Retinal pigment epithelial cell (primary cell): ENCODE data around the gene MAN1A2.
"Not testable (repeated sequence)": the region's sequence is repeated elsewhere in the genome, so short reads cannot be mapped to it uniquely, and the experiment has no call there.

Experiments
- DNase-seq: peaks from one replicate; pipeline ENCODE4 v3.0.0-alpha.2; 2010; ENCODE audit warnings: low read depth
- H3K4me3 ChIP-seq: 2 replicates; pipeline ENCODE4 v1.5.1; 2011; ENCODE audit warnings: mild to moderate bottlenecking, low read length, control low read depth, moderate library complexity
- CTCF ChIP-seq: conservative IDR thresholded peaks from 2 replicates; pipeline ENCODE4 v1.5.1; 2011; ENCODE audit warnings: low read depth, low read length, control low read depth, inconsistent platforms

MAN1A2 gene

GRCh38 chr1:117541585-117541984, 174.3 kb downstream of the MAN1A2 start:
- no peak for TF ChIP-seq CTCF

GRCh38 chr1:117544509-117545109, 177.4 kb downstream of the MAN1A2 start:
- TF ChIP-seq CTCF: no peak
- no peak overlapping the region for H3K4me3 ChIP-seq
- DNase-seq: no peak

More at GRCh38 chr1:117541585-117541984, 174.3 kb downstream of the MAN1A2 start:
- no peak overlapping the region for H3K4me3 ChIP-seq
- DNase-seq: no peak

GRCh38 chr1:117546467-117546866, 179.2 kb downstream of the MAN1A2 start:
- no peak overlapping the region for H3K4me3 ChIP-seq
- no peak for DNase-seq
- no peak for TF ChIP-seq CTCF

GRCh38 chr1:117553471-117553870, 186.2 kb downstream of the MAN1A2 start:
- no peak for TF ChIP-seq CTCF
- H3K4me3 ChIP-seq: no peak overlapping the region
- no peak for DNase-seq

- no peak for TF ChIP-seq CTCF
- no peak for DNase-seq
- no peak overlapping the region for H3K4me3 ChIP-seq
Observed at GRCh38 chr1:117555806-117556205, 188.6 kb downstream of the MAN1A2 start.

- TF ChIP-seq CTCF: no peak
- no peak for DNase-seq
- no peak overlapping the region for H3K4me3 ChIP-seq
Observed at GRCh38 chr1:117556341-117556740, 189.1 kb downstream of the MAN1A2 start.

- no peak for TF ChIP-seq CTCF
- no peak overlapping the region for H3K4me3 ChIP-seq
- no peak for DNase-seq
Observed at GRCh38 chr1:117556976-117557375, 189.7 kb downstream of the MAN1A2 start.

- not testable (repeated sequence) for DNase-seq
Observed at GRCh38 chr1:117558451-117558850, 191.2 kb downstream of the MAN1A2 start.

More at GRCh38 chr1:117558451-117558850, 191.2 kb downstream of the MAN1A2 start:
- H3K4me3 ChIP-seq: not testable (repeated sequence)
